ENCODE results near the gene RLF.

DNA sequence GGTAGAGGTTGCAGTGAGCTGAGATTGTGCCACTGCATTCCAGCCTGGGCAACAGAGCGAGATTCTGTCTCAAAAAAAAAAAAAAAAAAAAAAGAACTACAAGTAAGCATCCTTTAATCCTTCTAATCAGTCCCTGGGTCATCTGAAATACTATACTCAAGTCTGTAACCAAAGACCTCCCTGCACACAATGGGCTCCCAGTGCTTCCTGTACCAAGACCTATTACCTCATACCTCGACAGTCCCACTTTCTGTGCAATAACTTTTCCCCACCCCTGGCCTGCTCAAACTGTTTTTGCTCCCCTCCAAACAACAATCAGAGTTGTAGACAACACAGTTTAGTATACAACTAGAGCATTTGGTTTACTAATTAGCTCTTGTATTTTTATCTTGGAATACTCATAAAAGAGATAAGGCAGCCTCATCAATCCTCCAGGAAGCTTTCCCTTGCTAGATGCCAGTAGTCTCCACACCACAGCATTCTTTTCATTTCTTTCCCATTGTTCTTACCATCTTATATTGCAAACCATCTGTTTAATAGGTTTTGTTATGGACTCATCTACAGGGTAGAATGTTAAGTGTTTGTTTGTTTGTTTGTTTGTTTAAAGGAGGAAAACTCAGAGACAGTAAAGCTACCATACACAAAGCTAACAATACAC, 19.2 kb upstream of the RLF start:
- TF ChIP-seq EP300 (IDR thresholded peaks at IDR 0.05) (no peak), RAD21 (conservative IDR thresholded peaks at IDR 0.05 in 1 of 2, IDR thresholded peaks at IDR 0.05 in 1 of 2) (no peak), POLR2A (IDR thresholded peaks at IDR 0.05; ENCODE audit: low read length) (no peak), MAFK (IDR thresholded peaks at IDR 0.05; ENCODE audit: partially characterized antibody) (no peak), CHD4 (IDR thresholded peaks at IDR 0.05; ENCODE audit: borderline replicate concordance) (no peak)
- TF ChIP-seq, protein P1, sequence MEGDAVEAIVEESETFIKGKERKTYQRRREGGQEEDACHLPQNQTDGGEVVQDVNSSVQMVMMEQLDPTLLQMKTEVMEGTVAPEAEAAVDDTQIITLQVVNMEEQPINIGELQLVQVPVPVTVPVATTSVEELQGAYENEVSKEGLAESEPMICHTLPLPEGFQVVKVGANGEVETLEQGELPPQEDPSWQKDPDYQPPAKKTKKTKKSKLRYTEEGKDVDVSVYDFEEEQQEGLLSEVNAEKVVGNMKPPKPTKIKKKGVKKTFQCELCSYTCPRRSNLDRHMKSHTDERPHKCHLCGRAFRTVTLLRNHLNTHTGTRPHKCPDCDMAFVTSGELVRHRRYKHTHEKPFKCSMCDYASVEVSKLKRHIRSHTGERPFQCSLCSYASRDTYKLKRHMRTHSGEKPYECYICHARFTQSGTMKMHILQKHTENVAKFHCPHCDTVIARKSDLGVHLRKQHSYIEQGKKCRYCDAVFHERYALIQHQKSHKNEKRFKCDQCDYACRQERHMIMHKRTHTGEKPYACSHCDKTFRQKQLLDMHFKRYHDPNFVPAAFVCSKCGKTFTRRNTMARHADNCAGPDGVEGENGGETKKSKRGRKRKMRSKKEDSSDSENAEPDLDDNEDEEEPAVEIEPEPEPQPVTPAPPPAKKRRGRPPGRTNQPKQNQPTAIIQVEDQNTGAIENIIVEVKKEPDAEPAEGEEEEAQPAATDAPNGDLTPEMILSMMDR (IDR thresholded peaks at IDR 0.05) = no peak
